Activated naive CD4-positive, alpha-beta T cell treated with anti-CD3 and anti-CD28 coated beads, Interleukin-2, amount 50 U/mL, for 72 hours (primary cell): ENCODE measurements around the gene HTRA2. TPM values are rescaled to one million over a fixed set of nuclear protein-coding genes. Genes with fewer than 3 reads are reported as not detected.

Experiments
- ATAC-seq, 2 donors: fragments of 150-1000 bp; cut with Tn5 transposase; 2 replicates each; pipeline ENCODE4 v1.10.0; 2021; ENCODE audit warnings: mild to moderate bottlenecking in 2 of 2, moderate library complexity in 2 of 2
- DNase-seq, 2 donors: peaks; one replicate each; pipeline ENCODE4 v3.0.0; 2021 to 2022; ENCODE audit warnings: low spot score in 2 of 2
- H3K27ac Mint-ChIP-seq, 2 donors: one replicate each; pipeline ENCODE4 v1.8.0; 2022; ENCODE audit warnings: mild to moderate bottlenecking in 2 of 2, mixed read lengths in 2 of 2
- H3K36me3 Mint-ChIP-seq, 2 donors: one replicate each; pipeline ENCODE4 v1.8.0; 2022; ENCODE audit warnings: mixed read lengths in 2 of 2
- H3K9me3 Mint-ChIP-seq, 2 donors: one replicate each; pipeline ENCODE4 v1.8.0; 2022; ENCODE audit warnings: mixed read lengths in 2 of 2
- total RNA-seq, 2 donors: library from RNA; stranded (reverse); gene quantifications; one replicate each; pipeline ENCODE4 v1.2.3, GENCODE V29; 2022

Gene HTRA2
- total RNA-seq, 2 donors from 2014 or later = 57.5 to 84.4 TPM

DNA sequence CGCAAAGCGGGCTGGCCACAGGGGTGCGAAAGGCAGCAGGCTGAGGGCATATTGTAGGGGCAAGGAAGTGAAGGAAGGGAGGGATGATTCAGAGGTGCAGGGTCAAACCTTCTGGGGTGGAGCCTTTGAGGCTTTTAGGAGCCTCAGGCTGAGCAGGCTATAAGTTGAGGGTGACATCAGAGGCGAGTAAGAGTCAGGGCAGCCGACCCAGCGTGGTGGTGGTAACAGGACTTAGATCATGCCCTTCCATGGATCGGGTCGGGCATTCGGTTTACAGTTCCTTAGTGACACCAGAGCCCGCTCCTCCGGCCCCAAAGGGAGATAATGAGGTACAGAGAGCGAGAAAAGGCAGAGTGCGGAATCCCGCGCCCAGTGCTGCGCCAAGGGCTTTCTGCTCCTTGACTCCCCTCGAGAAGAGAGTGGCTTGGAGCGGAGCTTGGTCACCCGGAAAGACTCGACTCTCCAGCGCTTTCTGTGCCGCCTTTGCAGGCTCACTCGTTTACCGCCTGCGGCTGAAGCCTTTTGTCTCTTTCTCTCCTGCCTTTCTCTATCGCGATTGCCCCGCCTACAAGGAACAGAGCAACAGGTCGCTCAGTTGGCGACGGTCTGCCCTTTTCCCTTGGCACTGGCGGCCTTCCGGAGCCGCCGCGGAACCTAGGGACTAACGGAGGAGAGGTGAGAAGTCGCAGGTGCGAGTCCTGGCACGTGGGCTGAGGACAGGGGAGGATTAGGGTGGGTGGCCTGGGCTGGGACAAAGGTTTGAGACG is 31.1 kb upstream of the HTRA2 start:
- peak in 1 of 2 donors; percentile 42 for DNase-seq
- Mint-ChIP-seq H3K9me3 (no peaks in the 10 kb centered on the region), H3K36me3 (peaks cover 5 to 11% of the 10 kb centered on the region in 2 donors), H3K27ac (peak overlapping the region; percentile 17 to 69)
- ATAC-seq = peak; percentile 70 to 81

DNA sequence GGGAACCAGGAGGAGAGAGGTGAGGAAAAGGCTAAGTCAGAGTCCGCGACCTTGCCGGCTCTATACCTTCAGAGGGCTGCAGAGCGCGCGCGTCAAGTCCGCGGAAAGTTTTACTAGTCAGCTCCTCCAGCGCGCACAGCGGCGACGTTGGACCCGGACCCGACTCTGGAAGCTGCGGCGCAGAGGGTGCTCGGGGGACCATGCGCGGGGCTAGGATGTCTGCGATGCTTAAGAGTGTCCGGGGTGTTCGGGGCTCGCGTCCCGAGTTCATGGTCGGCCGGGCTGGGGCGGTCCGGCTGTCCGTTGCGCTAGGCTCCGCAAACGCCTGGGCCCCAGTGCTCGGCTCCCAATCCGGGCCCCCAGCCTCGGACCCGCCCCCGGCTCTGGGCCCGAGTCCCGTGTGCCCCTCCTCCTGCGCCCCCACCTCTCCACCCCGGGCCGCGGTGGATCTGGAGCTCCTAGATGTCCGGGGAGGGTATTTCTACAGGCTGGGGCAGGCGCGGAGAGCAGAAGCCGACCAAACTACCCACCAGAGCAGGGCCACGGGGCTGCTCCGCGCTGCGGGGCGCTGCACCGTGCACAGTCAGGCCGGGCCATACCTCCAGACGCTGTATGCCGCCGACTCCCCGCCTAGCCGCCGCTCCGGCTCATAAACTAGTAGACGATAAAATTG is 30.3 kb upstream of the HTRA2 start, which contains the start of gene LBX2:
LBX2 (minus strand) TSS at position 337 of the 673 bp plus-strand sequence; CDS start at position 271, 66 bp downstream.
- peaks cover 6 to 10% of the 10 kb centered on the region in 2 donors for H3K36me3 Mint-ChIP-seq
- H3K9me3 Mint-ChIP-seq = no peaks in the 10 kb centered on the region
- DNase-seq (peak in 1 of 2 donors; percentile 51), ATAC-seq (peak in 1 of 2 donors; percentile 45)
- peak within 1 kb of the TSS; percentile 17 to 69 for H3K27ac Mint-ChIP-seq

DNA sequence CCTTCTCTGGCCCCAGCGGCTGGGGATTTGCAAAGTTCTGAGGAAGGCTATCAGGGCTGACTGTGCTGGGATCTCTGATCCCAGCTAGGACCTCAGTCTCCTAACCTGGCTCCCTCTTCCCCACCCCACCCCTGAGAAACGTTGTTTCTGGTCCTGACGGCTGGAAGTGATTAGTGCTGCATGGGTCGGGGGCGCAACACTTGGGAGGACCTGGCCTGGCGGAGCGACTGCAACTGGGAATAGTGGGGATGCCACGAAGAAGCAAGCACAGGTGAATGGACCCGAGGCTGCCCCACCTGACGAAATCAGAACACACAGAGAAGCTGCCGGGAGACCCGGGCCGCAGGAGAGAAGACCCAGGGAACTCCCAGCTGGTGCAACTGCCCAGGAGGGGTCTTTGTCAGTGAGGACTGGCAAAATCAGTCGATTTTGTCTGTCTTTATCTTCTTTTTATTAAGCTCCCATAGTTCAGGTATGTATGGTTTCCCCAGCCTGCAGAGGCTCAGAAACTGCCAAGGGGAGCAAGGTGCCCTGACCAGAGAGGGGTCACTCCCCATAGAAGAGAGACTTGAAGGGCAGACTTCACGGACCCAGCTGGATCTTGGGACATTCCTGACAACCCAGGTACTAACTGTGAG is 29.7 kb upstream of the HTRA2 start:
- DNase-seq (no peak), ATAC-seq (no peak)

DNA sequence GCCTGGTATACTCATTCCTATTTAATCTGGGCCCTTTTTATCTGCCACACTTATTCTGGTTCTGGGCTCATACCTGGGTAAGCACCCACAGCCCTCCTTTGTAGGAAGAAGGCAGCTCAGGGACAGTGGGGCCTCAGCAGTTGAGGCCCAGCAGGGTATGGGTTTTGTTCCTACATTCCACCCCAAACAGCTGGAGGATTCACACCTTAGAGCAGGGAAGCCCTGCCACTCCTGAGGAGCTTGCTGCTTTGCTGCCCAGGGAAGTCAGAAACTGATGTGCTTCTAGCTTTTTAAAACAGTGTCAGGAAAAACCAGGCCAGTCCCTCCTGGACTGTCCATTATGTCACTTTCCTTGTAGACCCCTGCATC is 29.2 kb upstream of the HTRA2 start:
- H3K36me3 Mint-ChIP-seq = peaks cover 16 to 22% of the 10 kb centered on the region in 2 donors
- ATAC-seq (no peak), DNase-seq (no peak)
- no peaks in the 10 kb centered on the region for H3K9me3 Mint-ChIP-seq
- H3K27ac Mint-ChIP-seq = no peak overlapping the region

More for the DNA sequence above, 29.7 kb upstream of the HTRA2 start:
- Mint-ChIP-seq H3K27ac (no peak overlapping the region), H3K9me3 (no peaks in the 10 kb centered on the region), H3K36me3 (peaks cover 13 to 17% of the 10 kb centered on the region in 2 donors)

DNA sequence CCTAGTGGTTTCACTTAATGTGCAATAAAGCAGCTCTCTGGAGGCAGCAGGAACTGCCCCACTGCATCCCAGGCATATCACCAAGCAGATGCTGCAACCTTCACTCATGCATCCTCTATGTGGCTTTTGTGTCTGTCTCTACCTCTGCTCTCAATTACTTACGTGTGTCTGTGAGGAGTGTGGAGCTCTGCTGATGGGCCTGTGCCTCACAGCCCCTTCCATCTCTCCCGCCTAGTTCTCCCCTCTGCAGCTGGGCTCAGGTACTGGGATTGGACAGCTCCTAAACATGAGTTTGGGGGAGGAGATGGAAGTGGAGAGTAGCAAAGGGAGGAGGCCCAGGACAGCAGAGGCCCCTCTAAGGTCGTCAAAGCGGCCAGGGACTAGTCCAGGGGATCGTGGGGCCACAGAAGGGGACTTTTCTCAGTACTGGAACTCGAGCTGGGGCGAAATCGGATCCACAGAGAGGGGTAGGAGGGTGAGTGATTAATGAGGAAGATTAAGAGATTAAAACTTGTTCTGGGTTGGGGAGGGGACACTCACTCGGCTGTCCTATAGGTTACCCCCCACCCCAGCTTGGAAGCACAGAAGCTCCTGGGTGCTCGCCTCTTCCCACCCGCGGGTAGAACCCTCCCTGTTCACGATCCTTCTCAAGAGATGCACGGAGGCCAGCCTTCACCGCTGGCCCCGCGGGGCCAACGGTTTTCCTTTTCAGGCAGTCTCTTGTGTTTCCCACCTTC is 28.2 kb upstream of the HTRA2 start:
- H3K27ac Mint-ChIP-seq = no peak overlapping the region
- no peaks in the 10 kb centered on the region for H3K9me3 Mint-ChIP-seq
- ATAC-seq (no peak), DNase-seq (no peak)
- H3K36me3 Mint-ChIP-seq = peaks cover 19 to 27% of the 10 kb centered on the region in 2 donors

DNA sequence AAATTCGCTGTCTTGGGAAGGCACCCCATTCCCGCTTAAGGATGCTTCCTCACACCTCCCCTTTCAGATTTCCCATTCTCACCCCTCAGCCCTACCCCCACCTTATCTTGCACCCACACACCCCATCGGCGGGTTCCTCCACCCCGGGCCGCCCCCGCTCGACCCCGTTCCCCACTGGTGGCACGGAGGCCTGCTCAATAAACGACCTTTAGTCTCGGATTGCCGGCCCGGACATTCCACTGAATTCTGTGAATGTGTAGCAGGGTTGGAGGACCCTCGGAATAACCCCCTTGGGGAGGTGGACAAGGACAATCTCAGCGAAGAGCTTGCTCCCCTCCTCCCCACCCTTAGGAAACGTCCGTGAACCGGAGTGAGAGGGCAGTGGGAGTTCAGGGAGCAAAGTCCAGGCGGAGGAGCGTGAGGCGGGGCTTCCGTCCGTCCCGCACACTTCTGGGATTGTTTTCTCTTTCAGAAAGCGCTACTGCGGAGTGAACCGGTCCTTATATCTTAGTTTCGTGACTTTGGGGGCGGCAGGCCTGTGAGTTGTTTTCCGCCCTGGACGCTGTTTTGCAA is 27.5 kb upstream of the HTRA2 start:
- Mint-ChIP-seq H3K36me3 (peaks cover 26 to 34% of the 10 kb centered on the region in 2 donors), H3K9me3 (no peaks in the 10 kb centered on the region), H3K27ac (no peak overlapping the region)
- DNase-seq (no peak), ATAC-seq (no peak)

DNA sequence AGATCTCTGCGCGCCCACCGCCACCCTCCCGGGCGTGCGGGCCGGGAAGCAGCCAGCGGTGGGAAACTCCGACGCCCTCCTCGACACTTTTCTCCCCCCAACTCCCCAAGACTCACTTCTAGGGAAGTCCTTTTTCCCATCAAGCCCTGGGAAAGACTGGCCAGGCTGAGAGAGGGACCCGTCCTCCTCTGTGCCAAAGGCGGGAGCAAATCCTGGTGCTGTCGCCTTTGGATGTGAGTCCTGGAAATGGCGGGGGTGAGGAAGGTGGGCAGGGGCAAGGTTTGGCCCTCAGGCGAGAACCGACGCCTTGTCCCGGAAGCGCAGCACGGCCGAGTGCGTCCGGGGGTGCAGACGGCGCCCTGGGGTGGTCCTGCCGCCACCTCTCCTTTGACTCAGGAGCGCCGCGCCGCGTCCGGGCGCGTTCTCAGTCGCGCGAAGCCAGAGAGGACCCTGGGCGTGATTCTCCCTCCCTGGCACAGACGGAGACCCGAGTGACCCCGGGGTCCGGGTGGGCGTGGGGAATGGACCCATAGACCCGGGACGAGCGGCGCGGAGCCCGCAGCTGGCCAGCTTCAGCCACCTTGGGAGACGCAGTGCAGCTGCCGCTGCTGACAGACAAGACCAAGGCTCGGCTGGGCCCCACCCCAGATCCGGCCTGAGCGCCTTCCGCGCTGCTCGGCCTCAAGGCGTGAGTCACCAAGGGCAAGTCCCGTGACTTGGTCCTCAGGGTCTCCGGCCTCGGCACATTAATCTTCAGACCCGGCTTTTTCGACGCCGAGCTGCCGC is 26.8 kb upstream of the HTRA2 start:
- ATAC-seq = peak; percentile 15 to 54
- Mint-ChIP-seq H3K36me3 (peaks cover 27 to 38% of the 10 kb centered on the region in 2 donors), H3K9me3 (no peaks in the 10 kb centered on the region), H3K27ac (no peak overlapping the region)
- peak; percentile 57 to 72 for DNase-seq

DNA sequence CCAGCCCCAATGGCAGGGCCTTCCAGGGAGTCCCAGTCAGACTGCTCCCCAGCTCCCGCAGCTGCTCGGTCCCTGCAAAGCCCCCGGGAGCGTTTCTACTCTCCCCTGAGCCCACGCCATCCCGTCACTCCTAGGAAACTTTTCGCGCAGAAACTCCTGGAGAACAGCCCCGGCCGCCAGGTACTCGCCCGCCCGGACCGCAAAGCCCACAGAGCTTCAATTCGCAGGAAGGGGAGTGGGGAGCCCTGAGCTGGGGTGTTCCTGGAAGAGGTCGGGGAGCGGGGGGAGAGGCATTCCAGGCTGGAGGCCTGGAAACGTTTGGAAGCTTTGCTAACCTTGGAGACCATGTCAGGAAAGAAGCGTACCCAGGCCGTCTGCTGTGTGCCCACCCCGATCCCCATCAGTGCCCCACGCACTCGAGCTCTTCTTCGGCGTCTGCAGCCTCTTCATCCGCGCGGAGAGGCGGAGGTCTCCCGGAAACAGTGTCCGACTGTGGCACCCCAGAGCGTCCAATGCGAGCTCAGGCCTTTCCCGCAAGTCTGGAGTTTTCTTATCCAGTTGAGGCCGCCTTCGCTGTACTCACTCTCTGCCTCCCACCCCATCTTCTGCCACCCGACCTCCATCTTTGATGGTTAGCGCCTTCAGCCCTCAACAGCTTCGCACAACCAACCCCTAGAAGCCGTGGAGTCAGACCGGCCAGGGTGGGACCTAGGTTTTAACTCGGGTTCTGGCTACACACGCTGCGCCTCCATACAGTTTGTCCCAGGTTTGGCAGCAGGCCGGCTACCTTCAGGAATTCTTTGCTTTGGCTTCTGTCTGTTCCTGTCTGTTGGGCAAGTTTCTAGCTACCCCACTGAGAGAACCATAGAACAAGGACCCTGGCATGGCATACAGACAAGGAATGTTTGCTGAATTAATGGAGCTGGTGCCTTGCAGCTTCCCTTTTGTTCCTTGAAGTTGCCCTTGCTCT is 25.9 kb upstream of the HTRA2 start:
- Mint-ChIP-seq H3K27ac (no peak overlapping the region), H3K36me3 (peaks cover 27 to 38% of the 10 kb centered on the region in 2 donors), H3K9me3 (no peaks in the 10 kb centered on the region)
- ATAC-seq = no peak
- DNase-seq = no peak

DNA sequence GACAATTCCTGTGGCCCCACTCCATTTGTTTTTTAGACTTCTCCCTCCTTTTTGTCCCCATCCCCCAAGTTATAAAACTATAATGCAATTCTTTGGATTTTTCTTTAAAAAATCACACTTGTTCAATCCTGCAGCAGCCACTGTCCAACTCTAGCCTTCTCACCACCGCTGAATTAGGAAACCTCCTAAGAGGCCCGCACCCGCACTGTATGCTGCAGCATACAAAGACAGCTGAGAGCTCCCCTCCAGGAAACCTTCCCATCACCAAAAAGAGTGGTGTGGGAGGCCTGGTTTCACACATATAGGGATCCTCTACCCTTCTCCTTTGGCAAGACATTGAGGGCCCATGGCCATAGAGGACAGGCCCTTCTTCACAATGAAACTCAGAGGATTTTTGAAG is 25.1 kb upstream of the HTRA2 start:
- DNase-seq (no peak), ATAC-seq (no peak)
- H3K27ac Mint-ChIP-seq = peak overlapping the region in 1 of 2 donors; percentile 75
- no peaks in the 10 kb centered on the region for H3K9me3 Mint-ChIP-seq
- peaks cover 27 to 38% of the 10 kb centered on the region in 2 donors for H3K36me3 Mint-ChIP-seq

DNA sequence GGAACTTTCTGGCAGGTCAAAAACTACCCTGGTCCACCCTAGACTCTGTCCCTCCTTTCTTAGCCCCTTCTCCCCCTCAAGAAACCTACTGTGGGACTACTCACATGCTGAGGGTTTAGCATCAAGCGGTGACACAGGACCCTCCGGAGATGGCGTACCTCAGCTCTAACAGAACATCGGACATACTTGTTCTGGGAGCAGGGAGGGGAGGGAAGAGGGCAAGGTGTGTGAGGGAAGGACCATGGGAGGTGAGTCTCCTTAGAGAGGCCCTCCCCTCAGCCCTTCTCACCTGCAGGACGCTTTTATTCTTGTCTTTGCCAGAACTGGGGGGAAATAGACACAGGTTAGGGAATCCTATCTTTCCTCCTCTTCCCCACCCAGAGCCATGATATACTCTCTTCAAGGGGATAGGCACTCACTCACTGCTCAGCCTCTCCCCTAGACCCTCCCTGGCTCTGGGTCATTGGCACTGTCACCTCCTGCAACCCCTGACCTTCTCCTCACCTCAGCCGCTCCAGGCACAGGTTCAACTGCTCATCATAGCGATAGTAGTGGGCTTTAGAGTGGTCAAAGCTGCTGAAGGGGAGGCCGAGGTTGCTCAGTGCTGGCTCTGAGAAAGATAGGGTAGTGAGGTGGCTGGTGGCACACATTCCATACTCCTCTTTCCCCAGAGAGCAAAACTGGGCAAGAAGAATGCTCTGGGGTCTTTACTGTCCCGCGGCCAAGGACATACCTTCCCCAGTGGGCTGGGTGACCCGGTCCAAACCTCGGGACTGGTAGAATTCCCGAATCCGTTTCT is 24.1 kb upstream of the HTRA2 start:
- no peak overlapping the region for H3K27ac Mint-ChIP-seq
- H3K9me3 Mint-ChIP-seq = no peaks in the 10 kb centered on the region
- ATAC-seq = no peak
- DNase-seq = no peak
- peaks cover 27 to 38% of the 10 kb centered on the region in 2 donors for H3K36me3 Mint-ChIP-seq

DNA sequence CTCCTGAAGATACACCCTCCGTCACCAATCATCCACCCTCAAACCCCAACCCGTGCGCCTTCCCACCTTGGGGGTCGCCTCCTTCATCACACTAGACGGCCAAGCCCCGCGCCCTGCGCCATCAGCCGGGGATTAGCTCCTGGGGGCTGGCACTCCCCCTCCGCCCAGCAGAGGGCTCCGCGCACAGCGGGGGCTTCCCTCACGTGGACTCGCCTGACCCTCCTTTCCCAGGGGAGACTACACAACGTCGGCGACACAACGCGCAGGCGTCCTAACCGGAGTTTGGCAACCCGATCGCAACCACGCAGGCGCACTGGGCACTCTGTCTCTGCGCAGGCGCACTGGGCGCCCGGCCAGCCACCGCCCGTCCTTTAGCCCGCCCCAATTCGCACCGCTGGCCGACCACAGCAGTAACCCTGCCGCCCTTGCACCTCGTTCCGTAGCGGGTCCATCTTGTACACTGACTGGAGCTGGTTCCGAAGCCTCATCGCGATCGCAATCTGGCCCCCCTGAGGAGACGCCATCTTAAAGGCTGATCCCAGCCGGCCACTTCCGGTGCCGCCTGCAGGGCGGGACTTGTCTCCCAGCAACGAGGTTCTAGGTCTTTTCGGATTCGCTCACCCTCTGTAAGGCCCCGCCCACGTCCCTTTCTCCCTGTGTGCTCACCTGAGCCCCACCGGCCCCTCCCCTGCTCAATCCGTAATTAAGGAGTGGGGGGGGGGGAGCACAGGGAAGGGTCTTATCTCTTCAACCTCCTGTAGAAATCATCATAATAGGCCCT is 22.4 kb upstream of the HTRA2 start, which contains the start of gene PCGF1:
PCGF1 (minus strand) TSS at position 551 of the 781 bp plus-strand sequence; CDS start at position 524, 27 bp downstream.
- Mint-ChIP-seq H3K27ac (peak within 1 kb of the TSS; percentile 96 to 100), H3K36me3 (peaks cover 27 to 33% of the 10 kb centered on the region in 2 donors), H3K9me3 (no peaks in the 10 kb centered on the region)
- peak; percentile 93 to 95 for ATAC-seq
- DNase-seq = peak; percentile 98

DNA sequence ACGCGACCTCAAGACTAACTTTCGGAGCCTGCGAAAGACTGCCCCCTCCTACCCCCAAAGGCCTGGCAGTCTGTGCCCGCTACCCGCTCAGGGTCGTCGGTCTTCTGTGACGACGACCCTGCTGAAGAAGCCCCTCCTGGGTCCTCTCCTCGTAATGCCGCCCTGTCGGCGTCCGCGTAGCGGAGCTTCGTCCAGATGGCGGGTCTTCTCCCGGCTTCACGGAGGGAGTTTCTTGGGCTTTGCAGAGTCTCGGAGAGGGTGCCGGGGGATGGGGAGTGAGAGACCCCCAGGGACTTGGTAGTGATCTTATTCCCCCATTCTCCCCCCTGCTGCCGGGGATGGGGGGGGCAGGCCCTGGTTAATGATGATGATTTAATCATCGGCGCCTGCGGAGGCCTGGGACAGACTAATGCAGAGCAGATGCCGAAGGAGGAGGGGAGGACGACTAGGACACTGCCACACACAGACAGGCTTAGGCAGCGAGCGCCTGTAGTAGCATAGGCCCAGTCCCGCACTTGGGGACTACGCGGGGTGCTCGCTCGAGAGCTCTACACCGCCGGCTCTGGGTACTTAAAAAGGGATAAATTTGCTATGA is 21.7 kb upstream of the HTRA2 start:
- no peak for DNase-seq
- ATAC-seq = no peak
- H3K36me3 Mint-ChIP-seq = peaks cover 27 to 33% of the 10 kb centered on the region in 2 donors
- H3K9me3 Mint-ChIP-seq = no peaks in the 10 kb centered on the region
- H3K27ac Mint-ChIP-seq = peak overlapping the region; percentile 96 to 100

DNA sequence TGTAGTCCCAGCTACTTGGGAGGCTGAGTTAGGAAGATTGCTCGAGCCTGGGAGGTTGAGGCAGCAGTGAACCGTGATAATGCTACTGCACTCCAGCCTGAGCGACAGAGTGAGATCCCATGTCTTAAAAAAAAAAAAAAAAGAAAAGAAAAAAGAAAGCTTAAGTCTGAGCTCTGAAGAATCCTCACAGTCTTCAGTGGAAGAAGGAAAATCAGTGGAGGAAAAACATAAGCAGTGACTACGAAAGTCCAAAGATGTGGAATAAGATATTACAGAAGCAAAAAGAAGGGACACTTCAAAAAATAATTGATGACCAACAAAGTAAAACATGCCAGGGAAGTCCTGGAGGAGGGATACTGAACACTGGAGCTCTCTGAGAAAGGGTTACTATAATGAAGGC is 19.5 kb upstream of the HTRA2 start:
- no peak for DNase-seq
- H3K36me3 Mint-ChIP-seq = peaks cover 12 to 22% of the 10 kb centered on the region in 2 donors
- no peaks in the 10 kb centered on the region for H3K9me3 Mint-ChIP-seq
- ATAC-seq = no peak
- no peak overlapping the region for H3K27ac Mint-ChIP-seq
